Measurements from ENCODE around the gene SPEG.

DNA sequence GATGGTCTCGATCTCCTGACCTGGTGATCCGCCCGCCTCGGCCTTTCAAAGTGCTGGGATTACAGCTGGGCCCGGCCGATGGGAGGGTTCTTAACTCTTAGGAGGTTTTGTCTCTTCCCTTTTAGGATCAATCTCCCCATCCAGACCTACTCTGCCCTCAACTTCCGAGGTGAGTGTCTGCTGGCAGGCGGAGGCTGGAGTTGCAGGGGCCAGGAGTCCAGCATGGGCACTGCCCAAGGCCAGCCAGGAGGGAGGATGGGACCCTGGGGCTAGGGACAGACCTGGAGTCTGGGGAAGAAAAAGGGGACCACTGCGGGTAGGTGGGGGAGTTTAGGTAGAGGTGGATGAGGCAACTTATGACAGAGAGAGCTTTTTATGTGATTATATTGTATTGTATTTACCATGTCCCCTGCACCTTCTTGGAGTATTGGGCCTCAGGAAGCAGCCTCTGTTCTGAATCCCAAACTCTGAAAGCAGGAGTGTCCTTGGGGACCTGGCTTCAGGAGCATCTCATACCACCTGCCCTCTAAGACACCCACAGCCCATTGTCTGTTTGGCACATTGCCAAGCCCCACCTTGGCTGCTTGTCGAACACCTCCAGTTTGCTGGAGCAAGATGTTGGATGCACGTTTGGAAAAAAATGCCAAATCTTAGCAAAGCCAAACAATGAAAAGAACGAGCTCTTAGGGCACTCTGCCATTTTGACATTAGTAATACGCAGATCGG lies 10.8 kb upstream of the SPEG start:
- TF ChIP-seq POLR2A (IDR thresholded peaks at IDR 0.05; ENCODE audit: low read depth, low read length) (no peak), MYC (IDR thresholded peaks at IDR 0.05; ENCODE audit: low read depth, low read length) (no peak), EZH2 (IDR thresholded peaks at IDR 0.05; ENCODE audit: borderline replicate concordance, low read depth, low read length, severe bottlenecking) (no peak)
- TF ChIP-seq, protein P1, sequence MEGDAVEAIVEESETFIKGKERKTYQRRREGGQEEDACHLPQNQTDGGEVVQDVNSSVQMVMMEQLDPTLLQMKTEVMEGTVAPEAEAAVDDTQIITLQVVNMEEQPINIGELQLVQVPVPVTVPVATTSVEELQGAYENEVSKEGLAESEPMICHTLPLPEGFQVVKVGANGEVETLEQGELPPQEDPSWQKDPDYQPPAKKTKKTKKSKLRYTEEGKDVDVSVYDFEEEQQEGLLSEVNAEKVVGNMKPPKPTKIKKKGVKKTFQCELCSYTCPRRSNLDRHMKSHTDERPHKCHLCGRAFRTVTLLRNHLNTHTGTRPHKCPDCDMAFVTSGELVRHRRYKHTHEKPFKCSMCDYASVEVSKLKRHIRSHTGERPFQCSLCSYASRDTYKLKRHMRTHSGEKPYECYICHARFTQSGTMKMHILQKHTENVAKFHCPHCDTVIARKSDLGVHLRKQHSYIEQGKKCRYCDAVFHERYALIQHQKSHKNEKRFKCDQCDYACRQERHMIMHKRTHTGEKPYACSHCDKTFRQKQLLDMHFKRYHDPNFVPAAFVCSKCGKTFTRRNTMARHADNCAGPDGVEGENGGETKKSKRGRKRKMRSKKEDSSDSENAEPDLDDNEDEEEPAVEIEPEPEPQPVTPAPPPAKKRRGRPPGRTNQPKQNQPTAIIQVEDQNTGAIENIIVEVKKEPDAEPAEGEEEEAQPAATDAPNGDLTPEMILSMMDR (IDR thresholded peaks at IDR 0.05; ENCODE audit: extremely low read depth in 1 of 2, insufficient read depth in 1 of 2, low read depth in 1 of 2, low read length in 2 of 2), result no peak
- TF ChIP-seq, protein P2, sequence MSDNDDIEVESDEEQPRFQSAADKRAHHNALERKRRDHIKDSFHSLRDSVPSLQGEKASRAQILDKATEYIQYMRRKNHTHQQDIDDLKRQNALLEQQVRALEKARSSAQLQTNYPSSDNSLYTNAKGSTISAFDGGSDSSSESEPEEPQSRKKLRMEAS (IDR thresholded peaks at IDR 0.05; ENCODE audit: insufficient read depth, insufficient read length), result no peak
